ENCODE measurements around the gene BTBD18.

BTBD18 gene

DNA sequence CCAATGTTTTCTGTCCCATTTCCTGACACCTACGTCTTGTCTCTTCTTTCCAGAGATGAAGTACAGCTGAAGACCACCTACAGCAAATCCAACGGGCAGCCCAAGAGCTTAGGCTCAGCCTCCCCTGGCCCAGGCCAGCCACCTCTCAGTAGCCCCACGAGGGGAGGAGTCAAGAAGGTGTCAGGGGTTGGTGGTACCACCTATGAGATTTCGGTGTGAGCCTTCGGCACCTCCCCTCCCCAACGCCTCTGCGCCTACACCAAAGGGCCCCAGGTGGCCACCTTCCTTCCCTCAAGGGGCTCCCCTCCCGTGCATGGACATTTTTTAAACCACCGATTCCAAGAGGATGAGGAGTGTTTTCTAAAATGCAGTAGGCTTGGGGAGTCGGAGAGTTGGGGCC lies 51.8 kb downstream of the BTBD18 start:
- no peaks in the 10 kb centered on the region for H3K27me3 ChIP-seq (ENCODE audit: insufficient read depth, poor library complexity, severe bottlenecking)
- H3K4me3 ChIP-seq (replicated peaks; ENCODE audit: insufficient read depth, low read length), result no peak overlapping the region

DNA sequence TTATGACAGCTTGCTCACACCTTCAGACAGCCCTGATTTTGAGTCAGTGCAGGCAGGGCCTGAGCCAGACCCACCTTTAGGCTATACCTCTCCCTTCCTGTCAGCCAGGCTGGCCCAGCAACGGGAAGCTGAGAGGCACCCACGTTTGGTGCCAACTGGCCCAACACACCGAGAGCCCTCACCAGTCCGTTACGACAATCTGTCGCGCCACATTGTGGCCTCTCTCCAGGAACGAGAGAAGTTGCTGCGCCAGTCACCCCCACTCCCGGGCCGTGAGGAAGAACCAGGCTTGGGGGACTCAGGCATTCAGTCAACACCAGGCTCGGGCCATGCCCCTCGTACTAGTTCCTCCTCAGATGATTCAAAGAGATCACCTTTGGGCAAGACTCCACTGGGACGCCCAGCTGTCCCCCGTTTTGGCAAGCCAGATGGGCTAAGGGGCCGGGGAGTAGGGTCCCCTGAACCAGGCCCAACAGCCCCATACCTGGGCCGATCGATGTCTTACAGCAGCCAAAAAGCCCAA lies 52.7 kb downstream of the BTBD18 start:
- no peak overlapping the region for H3K4me3 ChIP-seq (replicated peaks; ENCODE audit: insufficient read depth, low read length)
- TF ChIP-seq GABPA (IDR thresholded peaks at IDR 0.05; ENCODE audit: low read depth) (no peak), SPI1 (IDR thresholded peaks at IDR 0.05; ENCODE audit: borderline replicate concordance, low read depth) (no peak), CTCF (IDR thresholded peaks at IDR 0.05; ENCODE audit: insufficient read depth, low read length) (no peak), POLR2AphosphoS5 (IDR thresholded peaks at IDR 0.05; ENCODE audit: low read depth) (no peak)
- TF ChIP-seq, protein P1, sequence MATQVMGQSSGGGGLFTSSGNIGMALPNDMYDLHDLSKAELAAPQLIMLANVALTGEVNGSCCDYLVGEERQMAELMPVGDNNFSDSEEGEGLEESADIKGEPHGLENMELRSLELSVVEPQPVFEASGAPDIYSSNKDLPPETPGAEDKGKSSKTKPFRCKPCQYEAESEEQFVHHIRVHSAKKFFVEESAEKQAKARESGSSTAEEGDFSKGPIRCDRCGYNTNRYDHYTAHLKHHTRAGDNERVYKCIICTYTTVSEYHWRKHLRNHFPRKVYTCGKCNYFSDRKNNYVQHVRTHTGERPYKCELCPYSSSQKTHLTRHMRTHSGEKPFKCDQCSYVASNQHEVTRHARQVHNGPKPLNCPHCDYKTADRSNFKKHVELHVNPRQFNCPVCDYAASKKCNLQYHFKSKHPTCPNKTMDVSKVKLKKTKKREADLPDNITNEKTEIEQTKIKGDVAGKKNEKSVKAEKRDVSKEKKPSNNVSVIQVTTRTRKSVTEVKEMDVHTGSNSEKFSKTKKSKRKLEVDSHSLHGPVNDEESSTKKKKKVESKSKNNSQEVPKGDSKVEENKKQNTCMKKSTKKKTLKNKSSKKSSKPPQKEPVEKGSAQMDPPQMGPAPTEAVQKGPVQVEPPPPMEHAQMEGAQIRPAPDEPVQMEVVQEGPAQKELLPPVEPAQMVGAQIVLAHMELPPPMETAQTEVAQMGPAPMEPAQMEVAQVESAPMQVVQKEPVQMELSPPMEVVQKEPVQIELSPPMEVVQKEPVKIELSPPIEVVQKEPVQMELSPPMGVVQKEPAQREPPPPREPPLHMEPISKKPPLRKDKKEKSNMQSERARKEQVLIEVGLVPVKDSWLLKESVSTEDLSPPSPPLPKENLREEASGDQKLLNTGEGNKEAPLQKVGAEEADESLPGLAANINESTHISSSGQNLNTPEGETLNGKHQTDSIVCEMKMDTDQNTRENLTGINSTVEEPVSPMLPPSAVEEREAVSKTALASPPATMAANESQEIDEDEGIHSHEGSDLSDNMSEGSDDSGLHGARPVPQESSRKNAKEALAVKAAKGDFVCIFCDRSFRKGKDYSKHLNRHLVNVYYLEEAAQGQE (IDR thresholded peaks at IDR 0.05; ENCODE audit: insufficient replicate concordance, low read depth), result no peak
- no peak for DNase-seq (ENCODE audit: low read depth in 1 of 2, low spot score in 1 of 2)
- no peak overlapping the region for H3K27ac ChIP-seq (replicated peaks)
- H3K27me3 ChIP-seq (ENCODE audit: insufficient read depth, poor library complexity, severe bottlenecking), result no peaks in the 10 kb centered on the region

More for the DNA sequence above, 51.8 kb downstream of the BTBD18 start:
- no peak for TF ChIP-seq SPI1 (IDR thresholded peaks at IDR 0.05; ENCODE audit: borderline replicate concordance, low read depth)
- TF ChIP-seq POLR2AphosphoS5 (IDR thresholded peaks at IDR 0.05; ENCODE audit: low read depth), result no peak
- TF ChIP-seq, protein P1 (IDR thresholded peaks at IDR 0.05; ENCODE audit: insufficient replicate concordance, low read depth), result no peak
- TF ChIP-seq CTCF (IDR thresholded peaks at IDR 0.05; ENCODE audit: insufficient read depth, low read length), result no peak
- no peak overlapping the region for H3K27ac ChIP-seq (replicated peaks)
- DNase-seq (ENCODE audit: low read depth in 1 of 2, low spot score in 1 of 2), result no peak

Data from HL-60 (cell line).